NOMO-1 treated with dmso at 0.1 percent for 144 hours (cell line): ENCODE data around the gene WASL.
"Not testable (repeated sequence)": the region's sequence is repeated elsewhere in the genome, so short reads cannot be mapped to it uniquely, and the experiment has no call there.

Source experiments
- DNase-seq: peaks from one replicate; lab custom pipeline; 2025; ENCODE audit not compliant: unreplicated experiment; lab: John Stamatoyannopoulos, UW

Gene WASL

DNA sequence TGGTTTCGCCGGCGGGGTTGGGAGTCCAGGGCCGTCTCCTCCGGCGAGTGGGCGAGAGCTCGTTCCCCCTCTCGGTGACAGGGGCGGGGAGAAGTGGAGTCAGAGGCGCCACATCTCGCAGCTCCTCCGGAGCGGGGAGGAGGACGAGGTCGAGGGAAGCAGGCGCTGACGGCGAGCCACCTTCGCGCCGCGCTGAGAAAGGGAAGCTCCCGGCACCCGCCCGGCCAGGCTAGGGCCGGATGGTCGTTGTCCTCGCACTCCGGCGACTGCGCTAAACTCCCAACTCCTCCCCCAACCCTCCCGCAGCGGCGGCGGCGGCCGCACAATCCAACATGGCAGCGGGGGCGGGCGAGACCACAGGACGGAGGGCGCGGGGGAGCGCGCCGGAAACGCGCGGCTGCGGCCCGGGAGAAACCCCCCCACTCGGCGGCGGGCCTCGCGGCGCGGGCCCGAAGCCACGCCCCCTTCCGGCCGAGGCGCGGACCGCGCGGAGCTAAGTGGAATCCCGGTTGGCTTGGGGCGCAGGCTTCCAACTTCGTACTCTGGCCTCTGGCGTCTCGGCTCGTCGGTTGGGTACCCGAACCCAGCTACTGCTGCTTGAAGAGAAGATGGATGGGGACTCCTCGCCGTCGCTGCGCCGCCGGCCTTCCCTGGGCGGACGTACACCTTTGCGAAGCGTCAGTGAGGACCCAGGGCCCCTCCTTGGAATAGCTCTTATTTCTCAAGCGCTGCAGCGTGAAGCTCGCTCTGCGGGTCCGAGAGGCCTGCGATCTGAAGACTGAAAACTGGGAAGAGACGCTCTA lies at the start of gene WASL:
TSS of gene WASL (minus strand) at position 270 of the 803 bp plus-strand sequence. CDS start at position 1, 269 bp downstream.
- DNase-seq: peak; percentile 62

DNA sequence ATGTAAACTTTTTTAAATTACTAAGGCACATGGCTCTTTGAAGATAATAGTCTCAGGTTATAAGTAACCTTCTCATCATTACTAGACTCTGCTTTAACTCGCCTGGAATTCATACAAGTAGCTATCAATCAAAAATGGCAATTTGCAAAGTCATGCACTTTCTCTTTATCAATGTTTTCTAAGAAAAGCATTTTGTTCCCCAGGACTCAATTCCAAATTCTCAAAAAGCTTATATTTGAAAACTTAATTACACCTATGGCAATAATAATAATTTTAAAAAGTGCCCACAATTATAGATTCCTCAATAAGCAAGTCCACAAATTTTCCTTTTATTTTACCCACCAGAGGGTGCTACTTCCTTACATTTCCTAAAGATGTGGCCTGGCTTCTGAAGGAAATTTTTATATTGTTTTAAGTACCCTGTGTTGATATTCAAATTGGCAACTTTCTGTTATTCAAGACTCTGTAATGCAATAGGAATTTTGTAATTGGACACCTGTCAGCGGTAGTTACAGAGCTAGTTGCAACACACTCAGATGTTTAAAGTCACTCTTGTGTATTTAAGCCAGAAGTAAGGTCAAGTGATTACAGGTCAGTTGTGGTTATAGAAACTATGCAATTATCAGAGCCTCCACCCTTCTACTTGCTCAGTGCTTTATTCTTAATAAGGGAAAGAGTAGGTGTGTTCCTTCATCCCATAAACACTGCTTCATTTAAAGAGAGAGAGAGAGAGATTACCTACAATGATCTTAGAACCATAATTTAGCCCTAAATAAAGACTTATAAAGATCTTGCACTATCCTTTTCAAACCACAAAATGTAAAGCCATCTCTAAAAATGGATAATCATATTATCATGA lies 49.1 kb upstream of the WASL start:
- DNase-seq: no peak

DNA sequence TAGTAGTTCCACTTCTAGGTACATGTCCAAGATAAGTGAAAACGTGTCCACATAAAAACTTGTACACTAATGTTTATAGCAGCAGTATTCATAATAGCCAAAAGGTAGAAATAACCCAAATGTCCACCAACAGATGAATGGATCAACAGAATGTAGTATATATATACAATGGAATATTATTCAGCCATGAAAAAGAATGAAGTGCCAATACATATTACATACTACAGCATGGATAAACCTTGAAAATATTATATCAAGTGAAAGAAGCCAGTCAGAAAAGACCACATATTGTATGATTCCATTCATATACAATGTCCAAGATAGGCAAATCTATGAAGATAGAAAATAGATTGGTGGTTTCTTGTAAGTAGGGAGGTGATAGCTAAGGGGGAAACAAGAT lies 47.8 kb upstream of the WASL start:
- DNase-seq: no peak

DNA sequence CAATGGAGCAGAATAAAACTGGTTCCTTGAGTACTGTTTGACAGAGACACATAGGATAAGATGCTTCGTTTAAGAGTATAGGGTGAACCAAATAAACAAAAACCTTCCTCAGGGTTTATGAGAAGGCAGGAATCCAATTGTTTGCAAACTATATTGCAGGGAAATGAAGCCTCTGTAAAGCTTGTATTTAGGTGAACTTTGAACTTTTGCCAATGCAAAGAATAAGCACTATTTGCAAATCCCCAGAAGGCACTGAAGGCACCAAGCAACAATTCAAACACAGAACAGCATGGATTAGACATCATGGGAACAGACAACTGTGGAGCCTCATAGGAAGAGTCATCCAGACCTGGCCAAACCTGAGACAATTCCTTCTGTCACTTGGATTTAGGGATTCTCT lies 47.1 kb upstream of the WASL start:
- DNase-seq: no peak

DNA sequence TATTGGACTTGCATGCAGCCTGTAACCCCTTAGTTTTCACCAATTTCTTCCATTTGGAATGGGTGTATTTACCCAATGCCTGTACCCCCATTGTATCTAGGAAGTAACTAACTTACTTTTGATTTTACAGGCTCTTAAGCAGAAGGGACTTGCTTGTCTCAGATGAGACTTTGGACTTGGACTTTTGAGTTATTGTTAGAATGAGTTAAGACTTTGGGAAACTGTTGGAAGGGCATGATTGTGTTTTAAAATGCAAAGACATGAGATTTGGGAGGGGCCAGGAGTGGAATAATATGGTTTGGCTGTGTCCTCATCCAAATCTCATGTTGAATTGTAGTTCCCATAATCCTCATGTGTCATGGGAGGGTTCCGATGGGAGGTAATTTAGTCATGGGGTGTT lies 46.3 kb upstream of the WASL start:
- not testable (repeated sequence) for DNase-seq

DNA sequence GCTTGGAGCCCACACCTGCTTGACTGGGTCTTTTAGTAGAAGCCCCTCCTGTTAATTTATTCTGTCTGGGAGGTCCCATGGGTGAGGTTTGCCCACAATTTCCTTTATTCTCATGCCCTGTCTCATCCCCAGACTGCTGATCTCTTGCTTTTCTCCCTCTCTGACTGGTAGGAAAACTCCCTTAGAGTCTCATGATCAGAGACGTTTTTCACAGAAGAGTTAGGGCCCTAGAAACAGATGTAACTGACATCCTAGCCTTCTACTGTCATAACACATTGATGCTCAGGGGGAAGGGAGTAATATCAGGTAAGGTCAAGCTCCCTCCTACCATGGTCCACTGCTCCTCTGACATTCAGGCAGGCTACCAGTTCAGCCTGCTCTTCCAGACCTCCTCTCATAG lies 43.7 kb upstream of the WASL start:
- no peak for DNase-seq

DNA sequence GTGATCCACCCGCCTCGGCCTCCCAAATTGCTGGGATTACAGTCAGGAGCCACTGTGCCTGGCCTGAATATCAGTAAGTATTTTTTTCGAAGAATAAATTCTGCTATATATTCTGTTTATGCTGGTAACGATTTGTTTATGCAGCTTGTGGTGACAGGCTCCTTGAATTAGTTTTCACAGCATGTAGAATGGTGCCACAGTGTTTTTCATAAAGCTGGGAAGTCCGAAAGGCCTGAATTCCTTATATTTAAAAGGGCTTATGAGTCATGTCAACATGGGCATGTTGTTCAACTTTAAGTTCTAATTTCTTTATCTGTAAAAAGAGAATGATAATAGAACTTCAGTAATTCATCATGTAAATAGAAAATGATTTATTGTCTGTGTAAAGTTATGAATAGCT lies 42.2 kb upstream of the WASL start:
- no peak for DNase-seq

DNA sequence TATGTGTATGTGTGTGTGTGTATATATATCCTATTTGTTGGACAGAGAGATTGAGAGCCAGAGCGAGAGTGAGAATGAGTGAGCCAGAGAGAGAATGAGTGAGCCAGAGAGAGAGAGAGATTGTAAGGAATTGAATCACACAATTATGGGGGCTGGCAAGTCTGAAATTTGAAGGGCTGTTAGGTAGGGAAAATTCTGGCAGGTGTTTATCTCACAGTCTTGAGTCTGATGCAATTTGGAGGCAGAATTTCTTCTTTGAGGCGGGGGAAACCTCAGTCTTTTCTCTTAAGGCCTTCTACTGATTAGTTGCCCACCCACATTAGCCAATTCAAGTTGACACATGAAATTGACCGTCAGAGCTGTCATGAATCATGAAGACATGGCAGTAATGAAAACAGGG lies 41.0 kb upstream of the WASL start:
- no peak for DNase-seq

DNA sequence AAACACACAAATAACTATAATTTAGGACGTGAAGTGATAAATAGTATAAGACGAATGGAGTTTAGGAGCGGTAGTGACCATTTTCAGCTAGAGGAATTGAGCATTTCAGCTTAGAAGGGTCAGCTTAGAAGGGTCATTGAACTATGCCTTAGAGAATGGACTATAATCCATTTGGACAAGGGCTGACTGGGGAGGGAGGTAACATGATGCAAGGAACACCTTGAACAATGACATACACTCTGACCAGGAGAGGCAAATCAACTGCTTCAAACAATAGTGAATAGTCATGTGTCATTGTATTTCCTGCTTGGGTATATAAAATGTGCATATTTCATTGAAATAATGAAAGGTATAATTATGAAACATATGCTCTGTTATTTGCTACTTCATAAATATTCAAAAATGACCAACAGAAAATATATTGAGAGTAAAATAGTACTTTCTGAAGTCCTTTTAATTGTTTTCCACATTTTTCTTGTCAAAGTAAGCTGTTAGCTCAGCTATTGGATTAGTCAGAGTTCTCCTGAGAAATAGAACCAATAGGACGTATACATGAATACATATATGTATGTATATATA lies 40.5 kb upstream of the WASL start:
- no peak for DNase-seq

DNA sequence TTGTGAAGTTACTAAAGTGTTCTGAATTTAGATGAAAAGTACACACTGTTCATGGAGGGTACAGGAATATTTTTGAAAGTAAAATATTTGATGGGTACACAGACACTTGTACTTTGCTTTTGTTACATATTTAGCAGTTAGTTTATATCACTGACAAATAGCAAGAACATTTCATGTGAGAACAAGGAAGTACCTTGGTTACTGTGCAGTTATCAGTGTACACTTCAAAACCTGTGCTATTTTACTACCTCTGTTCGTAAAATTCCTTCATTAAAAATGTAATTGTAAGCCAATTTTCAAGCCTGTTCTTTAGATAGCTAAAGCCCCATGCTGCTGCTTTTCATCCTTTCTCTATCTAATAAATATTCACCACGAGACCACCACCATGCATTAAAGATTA lies 39.8 kb upstream of the WASL start:
- DNase-seq: no peak

DNA sequence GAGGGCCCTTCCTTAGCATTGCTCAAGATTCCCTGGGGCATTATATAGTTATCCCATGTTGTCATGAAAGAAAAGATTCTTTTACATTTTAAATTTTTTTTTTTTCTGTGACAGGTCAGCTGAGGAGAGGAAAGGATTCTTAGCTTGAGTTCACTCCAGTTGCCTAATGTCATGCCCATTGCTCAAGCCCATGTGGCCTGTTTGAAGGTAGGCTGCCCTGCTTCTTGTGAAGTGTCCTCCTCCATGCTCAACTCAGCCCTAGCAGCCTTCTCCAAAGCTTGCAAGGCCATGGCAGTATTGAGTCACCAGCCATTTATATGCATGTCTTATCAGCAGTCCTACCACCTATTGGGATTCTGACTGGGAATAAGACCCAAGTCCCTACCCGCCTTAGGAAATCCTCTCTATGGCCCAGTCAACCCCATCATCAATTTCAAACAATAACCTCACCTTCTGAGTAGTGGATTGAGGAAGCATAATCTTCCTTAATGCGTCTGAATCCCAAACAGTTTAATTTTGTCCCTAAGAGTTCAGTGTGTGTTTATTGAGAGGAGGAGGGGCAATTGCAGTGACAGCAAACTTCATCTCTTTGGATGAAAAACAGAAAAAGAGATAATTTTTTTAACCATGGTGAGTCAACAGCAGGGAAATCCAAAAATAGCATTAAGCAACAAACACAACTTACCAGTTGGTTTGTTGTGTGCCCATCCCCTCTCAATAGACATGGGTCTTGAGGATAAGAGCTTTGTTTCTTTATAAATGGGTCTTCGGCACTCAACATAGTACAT lies 38.6 kb upstream of the WASL start:
- DNase-seq: no peak

DNA sequence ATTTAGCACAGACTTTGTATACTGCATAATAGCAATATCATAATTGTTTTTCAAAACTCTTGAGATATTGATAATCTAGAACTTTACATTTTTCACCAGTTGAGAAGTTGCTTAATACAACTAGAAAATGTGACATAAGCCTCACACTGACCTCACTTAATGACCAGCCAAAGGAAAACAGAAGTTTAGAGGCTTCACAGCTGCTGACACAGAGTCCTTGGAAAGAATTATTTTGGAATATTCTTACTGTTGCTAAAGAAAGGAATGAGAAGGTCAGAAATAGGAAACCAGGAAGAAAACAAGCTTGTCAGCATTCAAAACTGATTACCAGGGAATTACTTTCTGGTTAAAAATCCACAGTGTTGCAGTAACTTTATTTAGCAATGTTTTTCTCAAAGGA lies 35.5 kb upstream of the WASL start:
- no peak for DNase-seq

DNA sequence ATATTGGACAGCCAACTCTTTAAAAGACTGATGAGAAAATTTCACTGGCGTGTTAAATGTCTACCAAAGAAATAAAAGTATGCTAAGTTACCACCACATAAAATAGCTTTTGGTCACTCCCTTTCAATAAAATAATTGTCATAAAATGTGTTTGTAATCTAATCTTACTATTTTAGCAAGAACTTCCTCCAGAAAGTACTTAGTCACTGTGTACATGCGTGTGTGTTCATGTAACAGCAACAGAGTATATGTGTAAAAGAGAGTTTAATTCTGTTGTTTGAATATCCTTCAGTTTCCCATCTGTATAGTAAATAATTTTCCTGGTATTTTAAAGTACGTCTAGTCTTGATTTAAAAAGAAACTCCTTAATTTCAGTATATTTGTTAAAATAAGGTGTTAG lies 35.0 kb upstream of the WASL start:
- DNase-seq: no peak

DNA sequence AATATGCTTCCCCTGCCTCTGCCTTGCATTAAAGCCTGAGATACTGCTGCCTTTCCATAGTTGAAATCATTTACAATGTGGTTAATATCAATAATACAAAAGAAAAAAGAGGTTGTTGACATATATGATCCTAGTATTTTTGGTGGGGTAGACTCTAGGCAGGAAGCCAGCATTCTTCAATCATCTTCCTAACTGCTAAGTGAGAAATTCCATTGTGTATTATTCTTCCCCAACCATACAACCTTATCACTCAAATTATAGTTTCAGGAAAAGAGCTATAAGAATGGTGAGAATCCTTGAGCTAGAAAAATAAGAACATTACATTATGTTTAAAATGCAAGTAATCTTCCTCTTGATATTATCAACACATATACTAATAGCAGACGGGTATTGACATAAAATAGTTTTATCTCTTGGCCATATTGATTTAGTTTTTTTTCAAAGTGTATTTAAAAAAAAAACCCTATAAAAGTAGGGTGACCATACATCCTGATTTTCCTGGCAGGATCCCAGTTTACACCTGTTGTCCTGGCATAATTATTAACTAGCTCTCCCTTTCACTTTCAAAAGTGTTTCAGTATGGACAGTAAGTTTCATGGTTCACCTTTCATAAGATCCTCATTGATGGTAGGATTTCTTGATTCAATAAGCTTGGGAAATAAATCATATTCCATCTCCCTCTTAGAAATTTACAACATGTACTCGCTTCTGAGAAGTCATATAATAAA lies 33.4 kb upstream of the WASL start:
- DNase-seq: no peak

DNA sequence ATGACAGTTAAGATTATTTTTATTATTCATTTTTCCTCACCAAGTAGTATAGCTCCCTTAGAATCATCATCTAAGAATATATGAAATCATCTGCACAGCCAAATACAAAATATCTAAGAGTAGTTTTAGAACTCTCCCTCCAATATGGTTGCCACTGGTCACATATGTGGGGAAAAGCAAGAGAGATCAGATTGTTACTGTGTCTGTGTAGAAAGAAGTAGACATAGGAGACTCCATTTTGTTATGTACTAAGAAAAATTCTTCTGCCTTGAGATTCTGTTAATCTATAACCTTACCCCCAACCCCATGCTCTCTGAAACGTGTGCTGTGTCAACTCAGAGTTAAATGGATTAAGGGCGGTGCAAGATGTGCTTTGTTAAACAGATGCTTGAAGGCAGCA lies 31.7 kb upstream of the WASL start:
- DNase-seq: not testable (repeated sequence)

DNA sequence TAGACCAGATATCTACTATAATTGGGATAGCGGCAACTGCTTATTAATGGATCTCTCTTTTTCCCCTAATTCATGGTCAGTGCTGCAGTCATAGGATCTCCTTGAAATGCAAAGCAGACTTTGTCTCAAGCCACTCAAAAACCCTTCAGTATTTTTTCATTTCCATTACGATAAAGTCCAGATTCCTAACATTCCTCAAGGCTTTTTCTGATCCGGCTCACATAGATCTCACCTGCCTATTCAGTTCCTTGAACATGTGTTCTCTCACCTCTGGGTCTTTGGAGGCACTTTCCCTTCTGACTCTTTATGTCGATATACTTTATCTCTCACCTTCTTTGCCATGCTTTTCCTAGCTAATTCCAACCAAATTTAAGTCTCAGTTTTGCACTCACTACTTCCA lies 25.7 kb upstream of the WASL start:
- no peak for DNase-seq

DNA sequence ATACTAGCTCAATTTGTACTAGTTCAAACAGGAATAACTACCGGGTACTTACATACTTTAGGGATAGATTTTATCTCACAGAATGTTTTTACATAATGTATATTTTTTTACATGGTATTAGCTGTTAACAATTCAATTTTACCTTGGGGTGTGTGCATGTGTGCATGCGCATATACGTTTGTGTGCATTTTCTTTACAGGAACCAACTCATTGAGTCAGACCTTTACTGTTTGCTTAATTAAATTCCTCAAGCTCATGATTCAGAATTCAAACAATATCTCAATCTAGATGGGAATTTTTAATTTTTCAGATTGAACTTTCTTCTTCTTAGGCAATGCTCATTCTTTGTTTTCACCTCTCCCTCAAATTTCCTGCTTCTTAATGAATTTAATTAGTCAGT lies 24.7 kb upstream of the WASL start:
- DNase-seq: no peak

DNA sequence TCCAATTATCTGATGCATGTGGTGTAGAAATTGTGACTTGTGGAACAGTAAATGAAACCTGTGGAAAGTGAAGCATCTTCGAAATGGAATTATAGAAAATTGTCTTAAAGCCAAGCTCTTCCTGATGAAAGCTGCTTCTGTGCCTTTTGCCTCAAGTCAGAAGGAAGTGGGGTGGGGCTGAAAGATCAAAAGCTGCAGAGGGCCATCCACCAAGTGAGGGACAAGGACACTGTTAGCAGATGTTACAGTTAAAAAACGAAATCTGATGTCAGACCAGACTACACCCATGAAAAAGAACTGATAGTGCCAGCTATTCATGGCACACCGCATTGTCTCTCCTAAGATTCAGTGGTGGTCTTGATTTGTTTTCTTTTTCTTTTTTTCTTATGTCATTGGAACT lies 23.8 kb upstream of the WASL start:
- DNase-seq: no peak

DNA sequence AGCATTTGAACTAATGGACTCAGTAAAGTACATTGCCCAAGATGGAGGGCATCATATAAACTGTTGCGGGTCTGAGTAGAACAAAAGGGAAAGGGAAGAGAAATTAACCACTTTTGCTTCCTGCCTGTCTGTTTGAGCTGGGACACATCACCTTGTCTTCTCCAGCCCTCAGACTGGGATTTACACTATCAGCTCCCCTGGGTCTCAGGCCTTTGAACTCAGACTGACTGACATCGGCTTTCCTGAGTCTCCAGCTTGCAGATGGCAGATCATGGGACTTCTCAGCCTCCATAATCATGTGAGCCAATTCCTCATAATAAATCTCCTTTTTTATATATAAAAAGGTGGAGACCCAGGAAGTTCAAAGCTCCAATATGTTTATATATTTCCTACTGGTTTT lies 23.0 kb upstream of the WASL start:
- DNase-seq: no peak

DNA sequence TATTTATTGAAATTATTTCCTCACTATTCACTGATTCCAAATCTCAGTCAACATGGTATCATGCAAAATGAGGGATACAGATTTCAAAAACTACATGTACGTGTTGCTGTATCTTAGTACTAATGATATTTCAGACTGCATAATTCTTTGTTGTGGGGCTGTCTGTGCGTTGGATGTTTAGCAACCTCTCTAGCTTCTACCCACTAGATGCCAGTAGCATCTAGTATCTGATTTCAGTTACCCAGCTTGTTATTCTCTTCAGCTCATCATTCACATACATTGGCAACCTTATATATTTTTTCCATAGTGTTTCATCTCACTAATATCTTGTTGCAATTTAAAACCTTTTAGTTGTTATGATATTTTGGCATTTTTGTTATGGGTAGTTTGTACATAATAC lies 22.5 kb upstream of the WASL start:
- no peak for DNase-seq

DNA sequence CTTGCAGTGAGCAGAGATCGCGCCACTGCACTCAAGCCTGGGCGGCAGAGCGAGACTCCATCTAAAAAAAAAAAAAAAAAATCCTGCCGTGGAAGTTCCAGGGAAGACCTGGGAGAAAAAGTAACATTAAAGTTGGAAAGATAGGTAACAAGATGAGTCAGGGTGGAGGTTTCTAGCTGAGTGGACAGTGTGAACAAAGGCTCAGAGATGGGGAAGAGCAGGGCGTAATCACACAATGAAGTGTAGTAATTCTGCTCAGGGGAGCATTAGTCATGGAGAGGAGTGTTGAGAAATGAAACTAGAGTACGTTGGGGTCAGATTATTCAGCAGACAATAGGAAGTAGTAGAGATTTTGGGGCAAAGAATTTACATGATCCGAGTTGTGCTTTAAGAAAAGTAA lies 21.6 kb upstream of the WASL start:
- peak; percentile 73 for DNase-seq
